Stimulated activated CD8-positive, alpha-beta memory T cell treated with anti-CD3 and anti-CD28 coated beads, Interleukin-4, amount 100 ng/mL, for 24 hours (primary cell): ENCODE measurements around the gene GDF15.

Experiments used
- DNase-seq: peaks from one replicate; pipeline ENCODE4 v3.0.0-alpha.2; 2020; ENCODE audit warnings: low read depth

Gene GDF15

GRCh38 chr19:18418483-18419194 is 32.7 kb downstream of the GDF15 start:
- no peak for DNase-seq

- peak; percentile 51 for DNase-seq
Observed at GRCh38 chr19:18419195-18419698, 33.3 kb downstream of the GDF15 start, which contains the start of gene SSBP4. Gene SSBP4 (plus strand): TSS chr19:18419398. CDS start chr19:18419649, 251 bp downstream.

- no peak for DNase-seq
Observed at GRCh38 chr19:18419699-18420460, 33.9 kb downstream of the GDF15 start.

- DNase-seq = no peak
Observed at GRCh38 chr19:18420930-18421329, 35.0 kb downstream of the GDF15 start.

- DNase-seq = no peak
Observed at GRCh38 chr19:18421371-18421959, 35.5 kb downstream of the GDF15 start.

GRCh38 chr19:18422530-18423191 is 36.7 kb downstream of the GDF15 start:
- DNase-seq = no peak

- no peak for DNase-seq
Observed at GRCh38 chr19:18423258-18424020, 37.5 kb downstream of the GDF15 start.

GRCh38 chr19:18424122-18424889 is 38.3 kb downstream of the GDF15 start:
- DNase-seq = no peak

- DNase-seq = no peak
Observed at GRCh38 chr19:18424890-18425514, 39.0 kb downstream of the GDF15 start.

GRCh38 chr19:18425515-18426415 is 39.8 kb downstream of the GDF15 start:
- no peak for DNase-seq

- no peak for DNase-seq
Observed at GRCh38 chr19:18426416-18426767, 40.4 kb downstream of the GDF15 start.

GRCh38 chr19:18427080-18427742 is 41.3 kb downstream of the GDF15 start:
- no peak for DNase-seq

GRCh38 chr19:18427743-18428113 is 41.8 kb downstream of the GDF15 start:
- no peak for DNase-seq

GRCh38 chr19:18428173-18428786 is 42.3 kb downstream of the GDF15 start:
- DNase-seq = no peak

- peak; percentile 74 for DNase-seq
Observed at GRCh38 chr19:18428787-18429674, 43.1 kb downstream of the GDF15 start.

GRCh38 chr19:18429717-18430416 is 43.9 kb downstream of the GDF15 start:
- no peak for DNase-seq
